GM19455 (cell line): ENCODE data around the gene PMS1.
"Not testable (repeated sequence)": the region's sequence is repeated elsewhere in the genome, so short reads cannot be mapped to it uniquely, and the experiment has no call there.

ENCODE experiments used
- ATAC-seq: cut with Tn5 transposase; IDR thresholded peaks from one replicate; pipeline ENCODE4 v1.9.1; 2021; ENCODE audit not compliant: unreplicated experiment

PMS1 gene

GRCh38 chr2:189803431-189803830 lies 19.2 kb downstream of the PMS1 start:
- ATAC-seq, result no peak

GRCh38 chr2:189818249-189819038 lies 34.2 kb downstream of the PMS1 start:
- ATAC-seq, result no peak

- ATAC-seq, result no peak
Measured at GRCh38 chr2:189819297-189819704, 35.1 kb downstream of the PMS1 start.

DNA sequence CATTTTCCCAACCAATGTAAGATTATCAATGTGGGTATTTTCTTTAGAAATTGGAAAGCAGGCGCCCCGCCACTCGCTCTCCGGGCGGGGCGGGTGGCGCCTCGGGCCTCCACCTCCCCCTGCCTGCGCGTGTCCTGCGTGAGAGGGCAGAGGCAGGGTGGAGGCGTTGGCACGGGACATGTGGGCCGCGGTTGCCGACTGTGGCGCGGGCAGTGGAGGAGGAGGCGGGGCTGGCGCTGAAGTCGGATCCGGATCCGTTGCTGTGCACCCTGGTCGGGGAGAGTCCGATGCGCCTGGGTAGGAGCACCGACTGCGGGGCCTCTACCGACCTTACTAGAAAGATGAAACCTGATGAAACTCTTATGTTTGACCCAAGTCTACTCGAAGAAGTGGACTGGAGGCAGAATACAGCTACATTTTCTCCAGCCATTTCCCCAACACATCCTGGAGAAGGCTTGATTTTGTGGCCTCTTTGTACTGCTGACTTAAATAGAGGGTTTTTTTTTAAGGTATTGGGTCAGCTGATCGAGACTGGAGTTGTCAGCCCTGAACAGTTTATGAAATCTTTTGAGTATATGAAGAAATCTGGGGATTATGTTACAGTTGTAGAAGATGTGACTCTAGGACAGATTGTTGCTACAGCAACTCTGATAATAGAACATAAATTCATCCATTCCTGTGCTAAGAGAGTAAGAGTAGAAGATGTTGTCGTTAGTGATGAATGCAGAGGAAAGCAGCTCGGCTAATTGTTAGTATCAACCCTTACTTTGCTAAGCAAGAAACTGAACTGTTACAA lies 37.9 kb downstream of the PMS1 start:
- ATAC-seq, result no peak

DNA sequence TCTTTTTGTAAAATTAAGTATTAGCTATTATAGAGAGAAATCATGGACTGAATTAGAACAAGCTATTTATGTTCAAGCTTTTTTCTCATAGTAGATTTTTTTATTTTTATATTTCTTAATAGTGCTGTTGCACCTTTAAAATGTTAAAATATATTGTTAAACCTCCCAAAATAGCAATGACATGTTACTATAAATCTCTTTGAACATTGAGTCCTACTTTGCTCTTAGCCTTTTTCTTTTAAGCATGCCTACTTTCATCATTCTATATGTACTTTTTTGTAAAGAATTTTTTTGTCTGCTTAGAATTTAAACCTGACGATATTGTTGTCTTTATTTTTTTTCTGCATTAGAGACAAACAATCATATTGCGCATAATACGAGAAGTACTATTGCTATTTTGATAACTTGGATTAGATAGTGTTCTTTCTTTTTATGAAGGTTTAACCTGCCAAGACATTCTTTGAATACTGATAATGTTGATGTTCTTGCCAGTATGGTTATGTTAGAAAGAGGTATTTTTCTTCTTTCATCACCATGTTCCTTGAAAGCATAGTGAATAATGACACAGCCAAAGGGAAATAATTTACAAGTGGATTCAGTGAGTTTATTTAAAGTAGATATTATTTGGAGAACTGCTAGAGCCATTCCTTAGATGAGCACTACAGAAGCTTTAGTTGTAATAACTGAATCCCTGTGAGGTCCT lies 40.6 kb downstream of the PMS1 start:
- ATAC-seq, result no peak

- no peak for ATAC-seq
Measured at GRCh38 chr2:189826039-189826438, 41.8 kb downstream of the PMS1 start.

- ATAC-seq, result no peak
Measured at GRCh38 chr2:189829102-189829833, 45.0 kb downstream of the PMS1 start.

- no peak for ATAC-seq
Measured at GRCh38 chr2:189830510-189830909, 46.3 kb downstream of the PMS1 start.

DNA sequence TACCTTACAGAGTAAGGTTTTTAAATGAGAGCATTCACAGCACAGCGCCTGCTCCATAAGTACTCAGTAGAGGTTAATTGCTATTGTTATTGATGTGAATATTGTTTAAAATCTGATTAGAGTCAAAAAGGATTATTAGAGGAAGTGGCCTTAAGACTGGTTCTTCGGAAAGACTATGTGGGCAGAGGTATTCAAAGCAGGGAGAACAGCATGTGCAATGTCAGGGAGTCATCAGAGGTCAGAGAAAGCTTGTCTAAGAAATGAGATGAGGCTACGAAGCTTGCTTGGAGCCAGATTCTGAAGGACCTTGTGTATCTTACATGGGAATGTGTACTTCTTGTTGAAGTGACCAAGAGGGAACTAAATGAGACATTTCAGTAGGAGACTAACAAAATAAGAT lies 49.8 kb downstream of the PMS1 start:
- ATAC-seq, result no peak

DNA sequence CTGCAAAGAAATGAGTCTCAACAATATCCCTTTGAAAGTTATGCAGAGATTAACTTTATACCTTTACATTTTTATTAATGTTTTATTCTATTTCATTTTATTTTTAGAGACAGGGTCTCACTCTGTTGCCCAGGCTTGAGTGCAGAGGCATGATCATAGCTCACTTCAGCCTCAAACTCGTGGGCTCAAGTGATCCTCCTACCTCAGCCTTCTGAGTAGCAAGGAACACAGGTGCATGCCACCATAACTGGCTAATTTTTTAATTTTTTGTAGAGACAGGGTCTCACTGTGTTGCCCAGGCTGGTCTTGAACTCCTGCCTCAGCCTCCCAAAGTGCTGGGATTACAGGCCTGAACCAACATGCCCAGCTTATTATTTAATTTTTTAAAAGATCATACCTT lies 50.4 kb downstream of the PMS1 start:
- not testable (repeated sequence) for ATAC-seq

DNA sequence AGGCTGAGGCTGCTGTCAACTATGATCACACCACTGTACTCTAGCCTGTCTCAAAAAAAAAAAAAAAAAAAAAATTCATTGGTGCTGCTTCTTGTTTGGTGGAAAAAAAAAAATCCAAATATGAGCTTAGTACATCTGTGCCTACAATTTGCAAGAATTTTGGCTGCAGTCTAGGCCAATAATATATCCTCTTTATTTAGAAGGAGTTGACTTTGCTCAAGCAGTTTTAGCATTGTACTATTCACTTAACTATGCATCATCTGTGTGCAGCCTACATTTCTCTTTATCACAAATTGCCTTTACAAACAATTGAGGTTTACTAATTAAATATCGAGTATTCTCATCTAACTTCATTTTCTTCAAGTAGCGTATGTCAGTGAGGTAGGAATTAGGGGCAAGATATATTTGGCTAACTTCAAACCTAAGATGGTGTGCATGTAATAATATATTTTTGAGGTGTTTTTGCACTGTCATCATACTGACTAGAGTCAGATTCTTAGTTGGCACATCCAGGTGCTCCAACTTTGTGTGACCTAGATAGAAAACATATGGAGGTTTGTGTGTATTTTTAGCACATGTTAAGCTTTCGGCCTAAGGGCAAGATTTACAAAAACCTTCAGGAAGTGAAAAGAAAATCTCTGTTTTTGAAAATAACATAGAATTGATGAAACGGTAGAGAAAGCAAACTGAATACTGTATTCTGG lies 51.8 kb downstream of the PMS1 start:
- no peak for ATAC-seq

GRCh38 chr2:189836644-189837043 lies 52.4 kb downstream of the PMS1 start:
- no peak for ATAC-seq

- ATAC-seq, result no peak
Measured at GRCh38 chr2:189837326-189837725, 53.1 kb downstream of the PMS1 start.

DNA sequence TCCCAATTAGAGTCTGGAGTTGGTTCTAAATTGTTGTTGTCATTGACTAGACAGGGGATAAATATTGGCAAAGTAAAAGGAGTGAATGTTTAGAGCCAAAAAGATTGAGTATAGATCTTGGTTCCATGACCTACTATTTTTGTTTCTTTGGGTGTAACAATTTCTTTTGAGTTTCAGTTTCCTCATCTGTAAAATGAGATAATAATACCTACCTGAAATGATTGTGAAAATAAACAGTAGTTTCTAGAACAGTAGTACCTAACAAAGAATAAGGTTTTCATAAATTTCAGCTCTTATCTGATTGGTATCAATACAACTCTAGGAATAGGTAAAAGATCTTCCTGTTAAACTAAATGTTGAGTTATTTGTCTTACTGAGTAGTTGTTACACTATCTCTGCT lies 56.8 kb downstream of the PMS1 start:
- ATAC-seq, result no peak

DNA sequence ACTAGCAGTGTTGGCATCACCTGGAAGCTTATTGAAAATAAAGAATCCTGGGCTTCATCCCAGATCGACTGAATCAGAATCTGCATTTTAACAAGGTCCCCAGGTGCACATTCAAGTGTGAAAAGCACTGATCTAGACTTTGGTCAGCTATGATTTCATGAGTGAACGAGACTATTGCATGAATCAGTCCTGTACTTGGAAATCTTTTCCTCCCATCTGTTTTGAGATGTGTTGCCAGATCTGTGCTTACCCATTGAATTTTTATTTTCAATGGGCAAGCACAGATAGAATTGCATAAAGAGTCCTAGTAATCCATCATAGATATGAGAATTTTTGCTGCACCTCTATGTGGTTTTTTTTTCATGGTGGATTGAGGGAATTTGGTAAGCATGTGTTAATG lies 64.0 kb downstream of the PMS1 start:
- ATAC-seq, result no peak

GRCh38 chr2:189849550-189849949 lies 65.3 kb downstream of the PMS1 start:
- no peak for ATAC-seq

DNA sequence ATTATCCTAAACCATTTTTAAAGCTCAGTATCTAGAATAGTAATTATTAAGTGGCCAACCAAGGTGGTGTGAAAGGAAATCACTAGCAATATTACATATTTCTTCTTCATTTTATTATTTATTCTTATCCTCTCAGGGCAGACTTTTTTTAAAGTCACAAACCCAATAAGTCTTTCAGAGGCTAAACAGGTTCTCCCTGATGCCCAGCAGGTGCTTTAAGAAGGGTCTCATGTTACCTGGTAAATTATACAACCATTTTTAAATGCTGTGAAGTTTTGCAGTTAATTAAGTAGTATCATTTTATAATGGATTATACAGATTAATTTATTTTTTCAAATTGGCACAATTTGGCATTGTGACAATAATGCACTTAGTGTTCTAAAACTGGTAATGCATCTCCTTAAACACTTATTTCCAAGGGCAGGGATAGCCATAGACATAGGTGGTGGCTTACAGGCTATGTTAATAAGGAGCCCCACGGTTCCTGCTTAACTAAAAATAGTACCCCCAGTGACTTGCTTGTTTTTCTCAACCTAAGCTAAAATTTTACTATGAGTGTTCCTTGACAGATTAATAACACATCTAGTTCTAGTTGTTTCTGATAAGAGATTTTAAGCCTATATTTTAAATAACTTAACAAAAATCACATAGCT lies 67.0 kb downstream of the PMS1 start:
- no peak for ATAC-seq

GRCh38 chr2:189854187-189854586 lies 69.9 kb downstream of the PMS1 start:
- ATAC-seq, result no peak

DNA sequence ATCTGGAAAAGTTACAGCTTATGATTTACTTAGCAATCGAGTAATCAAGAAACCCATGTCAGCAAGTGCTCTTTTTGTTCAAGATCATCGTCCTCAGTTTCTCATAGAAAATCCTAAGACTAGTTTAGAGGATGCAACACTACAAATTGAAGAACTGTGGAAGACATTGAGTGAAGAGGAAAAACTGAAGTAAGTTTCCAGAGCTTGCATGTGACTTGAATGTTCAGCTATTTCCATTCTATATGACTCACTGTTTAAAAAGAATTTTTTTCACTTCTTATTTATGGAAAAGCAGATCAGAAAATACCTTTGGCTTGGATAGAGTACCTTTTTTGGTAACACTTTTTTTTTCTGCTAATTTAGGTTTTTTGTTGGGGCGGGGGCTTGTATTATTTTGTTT lies 70.7 kb downstream of the PMS1 start:
- ATAC-seq, result no peak

GRCh38 chr2:189858291-189858690 lies 74.0 kb downstream of the PMS1 start:
- ATAC-seq, result no peak
